Endometrial microvascular endothelial cells (primary cell): ENCODE results near the gene RAD51B. TPM values are rescaled to one million over a fixed set of nuclear protein-coding genes. Genes with fewer than 3 reads are reported as not detected.

Experiments used
- in situ Hi-C: cut with HindIII; loops from 2 replicates; pipeline ENCODE4 v1.10.0; 2017; ENCODE audit warnings: low sequenced_read_pairs, low pct_unique_long_range_greater_than_20kb; ENCODE audit errors: inconsistent ontology term
- total RNA-seq: library from RNA; depleted of rRNA; stranded (reverse); fragments of >200 nt; gene quantifications from one replicate; pipeline ENCODE4 v1.2.3, GENCODE V29; 2015; ENCODE audit errors: inconsistent ontology term

Gene RAD51B
- total RNA-seq, 1 donor from 2014 or later = 16.4 TPM

DNA sequence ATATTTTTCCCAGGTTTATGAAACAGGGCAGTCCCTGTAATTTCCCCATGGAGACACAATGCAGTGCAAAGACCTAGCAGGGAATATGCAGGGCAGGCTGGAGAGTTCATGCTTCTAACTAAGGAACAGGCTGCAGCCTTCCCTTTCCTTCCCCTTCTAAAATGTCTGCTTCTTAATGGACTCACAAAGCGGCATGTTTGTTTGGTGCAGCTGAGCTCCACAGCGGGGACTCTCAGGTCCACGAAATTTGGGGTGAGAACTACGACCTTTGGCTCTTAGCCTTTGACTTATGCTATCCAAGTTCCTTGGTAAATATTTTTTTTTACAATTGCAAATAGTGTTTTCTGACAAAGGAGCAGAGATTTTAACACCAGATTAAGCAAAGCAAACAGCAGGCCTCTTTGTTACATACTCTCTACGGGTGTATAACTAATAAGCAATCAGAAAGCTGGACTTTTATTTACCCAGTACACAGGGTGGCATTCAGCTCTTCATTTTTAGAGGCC, 649.7 kb downstream of the RAD51B start:
- in situ Hi-C loops = no loop called here

DNA sequence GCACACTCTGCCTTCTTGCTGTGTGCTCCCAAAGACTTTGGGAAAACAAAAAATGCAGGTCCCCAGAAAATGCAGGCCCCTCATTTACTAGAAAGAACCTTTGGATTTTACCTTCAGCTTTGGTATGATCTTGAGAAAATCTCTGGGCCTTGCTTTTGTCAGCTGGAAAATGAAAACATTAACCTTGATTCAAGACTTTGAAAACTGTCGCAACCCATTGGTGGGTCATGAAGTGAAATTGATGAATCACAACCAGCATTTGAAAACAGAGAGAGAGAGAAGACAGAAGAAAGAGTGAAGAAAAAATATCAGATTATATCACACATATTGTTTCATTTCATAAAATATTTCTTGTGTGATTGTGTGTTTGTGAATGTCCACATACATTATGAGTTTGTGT, 650.8 kb downstream of the RAD51B start:
- in situ Hi-C loops = no loop called here

DNA sequence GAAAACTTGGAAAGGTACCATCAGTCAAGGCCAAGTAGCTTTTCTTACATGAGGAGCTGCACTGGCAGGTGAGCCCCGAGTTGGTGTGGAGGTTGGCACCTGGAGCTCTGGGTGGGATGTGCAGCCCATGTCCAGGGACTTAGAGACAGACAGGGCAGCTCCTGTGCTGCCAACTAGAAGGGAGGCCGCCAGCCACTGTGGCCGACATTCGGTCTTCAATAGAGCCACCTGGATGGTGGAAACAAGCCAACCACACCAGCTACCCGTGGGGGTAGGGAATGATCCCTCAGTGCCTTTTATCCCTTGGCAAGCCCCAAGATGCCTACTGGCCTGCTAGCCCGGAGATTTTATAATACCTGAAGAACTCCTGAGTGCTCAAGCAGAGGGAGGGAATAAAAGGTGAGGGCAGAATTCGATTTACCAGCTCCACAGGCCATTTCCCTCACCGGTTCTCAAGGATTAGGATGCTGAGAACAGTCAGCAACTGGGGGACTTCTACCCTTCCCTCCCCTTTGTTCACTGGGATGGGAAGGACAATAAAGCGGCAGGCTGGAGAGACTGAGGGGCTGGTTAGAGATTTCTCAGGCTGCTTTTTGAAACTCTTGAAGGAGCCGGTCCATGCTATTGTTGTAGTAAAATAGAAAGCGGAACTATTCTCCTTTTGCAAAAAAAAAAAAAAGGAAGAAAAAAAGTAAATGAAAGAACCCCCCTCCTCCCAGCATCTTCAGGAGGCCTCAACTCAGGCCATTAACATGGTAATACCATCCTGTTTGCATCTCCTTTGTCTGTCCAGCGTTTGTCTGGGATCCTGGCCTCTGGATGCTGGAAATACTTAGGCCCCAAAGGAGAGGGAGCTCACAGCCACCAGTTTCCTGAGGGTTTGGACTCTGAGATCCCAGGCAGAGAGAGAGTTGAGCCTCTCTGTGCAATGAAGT, 651.7 kb downstream of the RAD51B start:
- in situ Hi-C loops = no loop called here

DNA sequence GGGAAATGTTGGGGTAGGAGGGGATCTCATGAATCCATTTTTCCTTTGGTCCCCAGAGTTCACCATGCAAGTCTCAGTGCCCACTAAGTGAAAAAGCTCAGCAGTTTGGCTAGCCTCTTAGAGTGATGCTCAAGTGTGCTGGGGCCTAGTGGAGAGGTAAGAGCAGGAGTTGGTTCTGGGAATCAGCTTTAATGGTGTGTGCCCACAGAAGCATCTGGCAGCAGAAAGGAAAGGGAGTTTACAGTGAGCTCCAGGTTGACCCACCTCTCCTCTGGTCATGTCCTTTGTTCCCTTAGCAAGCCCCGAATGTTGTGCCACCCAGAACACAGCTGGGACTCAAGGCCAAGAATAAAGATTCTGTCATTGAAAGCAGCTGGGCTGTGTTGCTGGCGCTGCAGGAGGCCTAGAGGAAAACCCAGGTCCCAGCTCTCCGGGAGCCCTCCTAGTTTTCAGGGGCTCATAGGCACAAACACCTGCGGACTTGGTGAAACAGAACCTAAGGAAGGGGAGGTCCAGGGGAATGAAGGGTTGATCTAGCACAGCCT, 652.5 kb downstream of the RAD51B start:
- in situ Hi-C loops = no loop called here

DNA sequence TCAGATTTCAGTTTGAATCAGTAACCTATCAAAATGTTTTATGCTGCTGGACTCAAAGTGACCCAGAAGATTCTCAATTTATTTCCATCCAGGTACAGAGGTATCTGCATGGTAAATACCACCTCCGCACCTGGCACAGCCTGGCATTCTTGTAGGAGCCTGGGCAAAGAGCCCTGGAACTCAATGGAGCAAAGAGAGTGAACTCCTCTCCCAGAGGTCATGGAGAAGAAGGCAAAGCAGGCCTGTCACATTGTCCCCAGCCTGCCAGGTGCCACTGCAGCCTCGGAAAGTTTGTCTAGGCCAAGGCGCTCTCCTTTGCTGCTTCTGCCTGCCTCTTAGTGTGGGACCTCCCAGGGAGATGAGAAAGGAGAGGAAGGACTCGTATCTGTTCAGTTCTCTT, 653.5 kb downstream of the RAD51B start:
- in situ Hi-C loops = no loop called here

DNA sequence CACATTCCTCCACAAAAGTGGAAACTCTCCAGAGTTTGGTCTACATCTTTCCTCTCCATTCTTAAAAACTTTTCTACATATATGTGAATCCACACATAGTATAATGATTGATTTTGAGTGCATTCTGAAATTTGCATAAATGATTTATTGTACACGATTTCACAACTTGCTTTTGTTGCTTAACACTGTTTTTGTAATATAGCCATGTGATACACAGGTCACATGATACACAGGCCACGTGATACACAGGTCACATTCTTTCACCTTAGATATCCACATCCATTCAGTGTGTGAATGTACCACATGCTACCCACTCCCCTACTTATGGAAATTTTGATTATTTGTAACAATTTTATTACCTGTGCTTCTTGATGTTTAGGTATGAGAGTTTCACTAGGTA, 654.2 kb downstream of the RAD51B start:
- in situ Hi-C loops = no loop called here

DNA sequence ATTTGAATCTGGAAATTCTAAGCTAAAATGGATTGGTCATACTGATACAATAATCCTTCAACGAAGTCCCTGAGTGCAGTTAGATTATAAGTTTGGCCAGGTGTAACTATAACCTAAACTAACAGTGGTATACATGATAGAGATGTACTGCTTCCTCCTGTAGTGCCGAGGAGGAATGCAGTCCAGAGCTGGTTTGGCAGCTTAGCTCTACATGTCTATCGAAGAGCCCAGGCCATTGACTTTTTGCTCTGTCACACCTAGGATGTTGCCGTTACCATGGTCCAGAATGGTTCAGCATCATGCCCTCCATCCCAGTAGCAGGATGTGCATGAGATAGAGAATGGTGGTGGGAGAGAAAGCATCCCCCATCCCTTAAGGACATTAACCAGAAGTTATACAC, 655.2 kb downstream of the RAD51B start:
- in situ Hi-C loops = no loop called here

DNA sequence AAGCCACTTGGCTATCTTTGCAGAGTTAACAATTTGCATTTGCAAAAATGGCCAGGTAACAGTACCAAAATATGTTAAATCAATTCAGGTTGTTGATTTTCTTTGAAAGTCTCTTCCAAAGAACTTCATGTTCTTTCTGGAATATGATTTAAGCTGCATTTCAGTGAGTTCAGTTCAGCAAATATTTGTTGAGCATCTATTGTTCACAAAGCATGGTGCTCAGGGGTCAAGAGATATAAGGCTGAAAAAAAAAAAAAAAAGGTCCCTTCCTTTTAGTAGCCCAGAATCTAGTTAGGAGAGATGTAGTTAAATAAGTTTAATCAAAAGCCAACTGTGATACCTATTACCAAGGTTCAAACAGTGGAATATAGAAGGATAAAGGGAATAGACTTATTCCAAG, 656.2 kb downstream of the RAD51B start:
- in situ Hi-C loops = no loop called here

DNA sequence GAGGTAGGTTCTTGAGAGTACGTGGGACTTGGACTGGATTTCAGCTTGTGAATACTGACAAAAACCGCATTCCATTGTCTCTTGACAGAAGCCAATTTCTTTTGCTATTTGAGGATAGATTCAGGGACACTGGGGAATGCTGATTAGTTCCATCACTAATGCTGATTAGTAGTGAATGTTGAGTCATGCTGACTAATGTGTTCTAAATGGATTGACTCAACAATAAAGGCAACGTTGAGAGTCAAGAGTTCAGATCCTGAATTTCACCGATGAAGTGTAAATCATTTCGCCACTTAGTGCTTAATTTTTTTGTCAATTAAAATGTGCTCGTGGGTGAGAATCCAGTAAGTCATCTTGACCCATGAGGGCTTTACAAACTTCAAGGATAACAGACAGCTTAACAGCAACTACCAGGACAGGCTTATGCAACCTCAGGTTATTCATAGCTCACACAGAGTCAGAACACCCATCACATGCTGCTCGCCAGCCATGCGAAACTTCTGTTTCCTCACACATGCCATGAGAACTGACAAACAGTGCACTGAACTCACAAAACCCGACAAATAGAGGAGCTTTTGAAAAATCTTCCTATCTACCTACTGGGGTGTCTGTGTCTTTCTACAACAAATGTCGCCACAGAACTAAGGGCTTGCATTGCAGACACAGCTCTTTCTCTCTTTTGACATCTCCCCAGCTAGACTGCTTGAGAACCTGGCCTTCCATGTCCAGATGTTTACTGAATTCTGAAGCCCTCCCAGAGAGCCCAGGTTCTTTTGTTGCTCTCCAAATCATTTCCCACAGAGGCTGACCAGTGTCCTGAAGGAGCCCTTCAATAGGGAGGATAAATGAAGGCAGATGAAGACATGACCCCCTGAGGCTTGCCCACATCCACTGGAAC, 656.9 kb downstream of the RAD51B start:
- in situ Hi-C loops = no loop called here

DNA sequence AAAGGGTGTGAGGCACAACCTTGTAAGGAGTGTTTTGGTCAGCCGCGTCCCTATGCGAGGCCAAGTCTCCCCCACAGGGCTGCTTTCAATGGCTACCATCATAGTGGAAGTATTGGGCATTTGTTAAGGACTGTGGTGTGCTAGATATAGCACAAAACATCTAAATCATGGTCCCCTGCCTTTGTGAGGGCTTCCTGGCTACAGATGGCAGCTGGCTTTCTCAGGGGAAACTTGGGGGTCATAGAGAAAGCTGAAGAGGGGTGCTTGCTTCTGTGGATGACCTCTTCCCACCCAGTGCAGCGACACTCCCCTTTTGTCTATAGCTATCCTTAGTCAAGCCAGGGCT, 657.5 kb downstream of the RAD51B start:
- in situ Hi-C loops = no loop called here

DNA sequence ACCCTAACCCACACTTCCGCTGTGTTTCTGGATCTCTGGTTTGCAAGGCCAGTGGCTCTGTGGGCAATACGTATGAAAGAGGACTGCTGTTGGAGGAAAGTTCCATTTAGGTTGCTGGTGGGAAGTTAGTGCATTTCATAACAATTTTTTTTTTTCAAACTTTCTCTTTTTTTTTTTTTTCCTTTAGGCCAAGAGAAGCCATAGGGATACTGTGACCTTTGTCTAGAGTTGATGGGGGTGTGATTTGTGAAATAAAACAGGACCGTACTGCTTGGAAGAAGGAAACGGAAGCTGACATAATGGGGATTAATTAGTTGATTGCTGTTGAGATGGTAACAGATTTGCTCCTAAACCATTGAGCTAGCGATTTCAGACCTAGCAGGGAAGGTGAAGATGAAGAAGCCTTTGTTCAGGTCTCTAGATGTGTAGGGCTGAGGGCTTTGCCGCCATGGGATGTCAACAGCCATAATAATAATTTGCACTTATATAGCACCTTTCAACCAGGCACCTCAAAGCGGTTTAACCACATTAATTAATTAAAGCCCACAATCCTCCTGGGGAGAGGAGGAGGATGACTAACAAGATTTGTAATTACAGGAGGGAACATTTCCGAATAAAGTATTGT, 658.0 kb downstream of the RAD51B start:
- in situ Hi-C loops = no loop called here

DNA sequence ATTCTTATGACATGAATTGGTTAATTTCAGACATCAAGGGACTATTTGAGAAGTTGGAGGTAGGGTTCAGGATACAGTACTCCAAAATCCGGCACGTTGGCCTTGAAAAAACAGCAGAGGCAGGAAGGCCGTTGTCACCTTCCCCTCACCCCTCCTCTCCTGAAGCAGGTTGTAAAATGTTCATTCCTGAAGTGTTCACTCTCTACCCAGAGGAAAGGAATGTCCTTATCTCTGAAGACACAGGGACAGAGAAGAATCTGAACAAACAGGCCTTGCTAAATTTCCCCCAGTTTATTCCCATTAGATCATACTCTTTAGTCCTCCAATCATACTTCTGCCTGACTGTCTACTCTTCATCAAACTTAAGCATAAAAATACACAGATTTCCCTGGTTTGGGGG, 659.7 kb downstream of the RAD51B start:
- in situ Hi-C loops = no loop called here

DNA sequence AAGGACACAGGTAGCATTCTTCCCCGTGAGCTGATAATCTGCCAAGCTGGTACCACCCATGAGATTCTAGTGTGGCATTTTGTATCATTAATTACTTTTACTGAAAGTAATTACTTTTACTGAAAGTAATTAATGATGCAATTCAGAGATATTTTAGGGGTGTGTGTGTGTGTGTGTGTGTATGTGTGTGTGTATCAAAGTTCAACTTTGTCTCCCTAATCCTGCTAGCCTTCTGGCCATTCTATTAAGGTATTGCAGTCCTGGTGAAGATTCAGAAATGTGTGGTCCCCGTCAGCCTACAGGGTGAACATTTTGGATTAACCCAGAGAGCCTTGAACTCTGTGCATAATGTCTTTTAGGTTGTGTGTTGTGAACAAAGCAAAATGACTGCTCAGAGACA, 662.4 kb downstream of the RAD51B start:
- in situ Hi-C loops = no loop called here

DNA sequence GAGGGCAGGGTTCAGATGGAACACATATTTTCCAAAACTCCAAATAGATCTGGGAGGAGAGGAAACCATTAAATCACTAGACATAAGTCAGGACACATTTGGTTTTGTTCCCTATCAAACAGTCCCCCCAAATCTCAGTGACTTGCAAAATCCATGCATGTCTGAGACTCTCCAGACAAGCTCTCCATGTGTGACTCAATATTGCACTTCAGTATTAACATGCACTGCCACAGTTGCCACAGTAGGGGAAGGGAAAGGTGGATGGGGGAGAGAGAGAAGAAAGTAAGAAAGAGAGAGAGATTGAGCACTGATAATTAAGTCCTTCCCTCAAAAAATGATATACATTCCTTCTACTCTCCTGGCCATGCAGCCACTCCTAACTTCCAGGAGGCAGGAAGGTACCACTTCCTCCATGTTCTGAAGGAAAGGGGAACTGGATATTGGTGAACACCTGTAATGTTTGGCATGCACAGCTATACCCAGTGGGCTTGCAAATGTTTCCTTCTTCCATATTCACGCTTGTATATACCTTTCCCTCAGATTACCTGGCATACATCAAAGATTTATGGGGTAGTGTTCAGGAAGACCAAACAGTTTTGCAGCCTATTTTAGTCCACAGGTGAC, 663.3 kb downstream of the RAD51B start:
- in situ Hi-C loops = no loop called here

DNA sequence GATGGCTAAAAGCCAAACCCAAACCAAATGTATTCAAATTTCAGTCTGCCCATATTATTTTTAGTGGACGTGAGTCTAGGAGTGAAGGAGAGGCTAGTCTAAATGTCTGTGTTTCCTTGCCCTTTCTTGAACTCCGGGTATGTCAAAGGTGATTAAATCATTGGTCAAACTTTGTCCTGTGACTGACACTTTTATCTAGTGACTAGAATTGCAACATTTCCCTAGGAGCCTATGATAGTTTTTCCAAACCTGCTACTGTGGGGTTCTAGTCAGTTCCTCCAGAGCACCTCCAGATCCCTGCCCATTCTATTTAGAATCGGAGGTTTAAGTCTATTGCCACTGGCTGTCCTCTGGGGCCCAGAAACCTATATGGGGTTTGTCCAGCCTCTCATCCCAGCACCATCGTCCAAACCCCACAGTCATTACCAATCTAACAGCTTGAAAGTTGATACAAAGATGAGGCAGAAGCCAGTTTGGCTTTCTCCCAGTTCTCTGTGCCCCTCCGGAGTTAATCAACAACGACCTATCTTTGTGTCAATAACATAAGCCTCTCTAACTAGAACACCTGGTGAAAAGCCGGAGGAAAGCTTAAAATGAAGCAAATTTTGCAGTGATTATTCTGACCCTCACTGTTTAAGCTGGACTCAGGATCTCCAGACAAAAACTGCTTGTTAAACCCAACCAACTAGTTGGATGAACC, 666.6 kb downstream of the RAD51B start:
- in situ Hi-C loops = no loop called here

DNA sequence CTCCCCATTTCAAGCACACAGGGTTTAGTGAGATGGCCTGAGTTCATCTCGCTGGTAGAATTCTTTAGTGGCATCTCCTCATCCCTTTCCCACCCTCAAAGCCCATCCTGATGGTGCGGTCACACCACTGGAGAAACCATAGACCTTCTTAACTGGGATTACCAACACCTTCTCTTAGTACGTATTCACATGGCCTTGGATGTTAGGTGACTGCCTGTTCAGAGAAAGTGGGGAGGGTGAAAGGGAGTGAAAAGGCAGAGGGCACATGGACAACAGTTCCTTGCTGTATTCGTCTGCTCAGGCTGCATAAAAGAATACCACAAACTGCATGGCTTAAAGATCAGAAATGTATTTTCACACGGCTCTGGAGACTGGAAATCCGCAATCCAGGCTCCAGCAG, 667.2 kb downstream of the RAD51B start:
- in situ Hi-C loops = no loop called here

DNA sequence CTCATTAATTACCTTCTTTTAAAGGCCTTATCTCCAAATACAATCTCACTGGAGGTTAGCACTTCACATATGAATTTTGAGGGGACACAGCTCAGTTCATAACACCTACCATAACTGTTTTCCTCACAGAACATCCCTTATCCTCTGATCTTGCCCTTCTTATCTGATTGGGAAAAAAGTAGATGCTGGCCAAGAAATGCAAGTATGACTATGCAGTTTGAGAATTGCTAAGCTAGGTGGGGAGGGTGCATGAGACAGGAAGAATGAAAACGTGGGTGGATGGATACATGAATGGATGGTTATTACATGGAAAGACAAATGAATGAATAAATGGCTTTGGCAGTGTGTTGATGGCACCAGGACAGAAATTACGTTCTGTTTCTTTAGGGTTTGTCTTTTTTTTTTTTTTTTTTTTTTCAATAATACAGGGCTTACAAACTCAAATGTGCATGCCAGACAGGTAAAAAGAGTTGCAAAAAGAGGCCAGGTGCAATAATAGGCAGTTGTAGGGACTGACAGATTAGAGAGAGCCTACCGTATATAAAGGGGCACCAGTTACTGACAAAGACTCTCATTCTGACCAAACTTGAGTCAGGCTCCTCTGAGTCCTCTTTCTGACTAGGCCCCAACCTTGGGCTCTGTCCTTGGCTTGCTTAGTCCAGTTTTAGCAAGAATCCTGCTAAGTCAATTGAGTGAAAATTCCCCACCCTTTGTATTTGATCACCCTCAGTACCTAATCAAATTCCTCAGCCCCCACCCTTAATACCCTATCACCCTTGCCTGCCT, 668.4 kb downstream of the RAD51B start:
- in situ Hi-C loops = no loop called here
